Tibial nerve (tissue), 3 donors: Measurements from ENCODE around the gene SLC4A9.

Experiments used
- CTCF ChIP-seq, 5 experiments: fragments of 200-600 bp in 3 of 5; fragments of 450-650 bp in 2 of 5; sonication (generic) in 3 of 5; IDR thresholded peaks; one replicate each; pipeline ENCODE4 v1.5.1; 2016 to 2019; ENCODE audit warnings: antibody characterized with exemption in 5 of 5, mild to moderate bottlenecking in 3 of 5, moderate library complexity in 2 of 5
- POLR2A ChIP-seq, 2 donors: fragments of 450-650 bp; IDR thresholded peaks; one replicate each; pipeline ENCODE4 v1.6.1; 2017; ENCODE audit warnings: antibody characterized with exemption in 2 of 2, mild to moderate bottlenecking in 2 of 2, moderate library complexity in 2 of 2

- TF ChIP-seq CTCF (IDR thresholded peaks at IDR 0.05), result no peak
- no peak for TF ChIP-seq POLR2A (IDR thresholded peaks at IDR 0.05)
Measured at GRCh38 chr5:140339636-140340035, 20.4 kb upstream of the SLC4A9 start.
